Activated CD8-positive, alpha-beta memory T cell treated with anti-CD3 and anti-CD28 coated beads, Interleukin-2, amount 50 U/mL, for 1 hour (primary cell): ENCODE measurements around the gene RDH14.

Experiments used
- DNase-seq: peaks from one replicate; pipeline ENCODE4 v3.0.0-alpha.2; 2020; ENCODE audit errors: extremely low read depth

RDH14 gene

DNA sequence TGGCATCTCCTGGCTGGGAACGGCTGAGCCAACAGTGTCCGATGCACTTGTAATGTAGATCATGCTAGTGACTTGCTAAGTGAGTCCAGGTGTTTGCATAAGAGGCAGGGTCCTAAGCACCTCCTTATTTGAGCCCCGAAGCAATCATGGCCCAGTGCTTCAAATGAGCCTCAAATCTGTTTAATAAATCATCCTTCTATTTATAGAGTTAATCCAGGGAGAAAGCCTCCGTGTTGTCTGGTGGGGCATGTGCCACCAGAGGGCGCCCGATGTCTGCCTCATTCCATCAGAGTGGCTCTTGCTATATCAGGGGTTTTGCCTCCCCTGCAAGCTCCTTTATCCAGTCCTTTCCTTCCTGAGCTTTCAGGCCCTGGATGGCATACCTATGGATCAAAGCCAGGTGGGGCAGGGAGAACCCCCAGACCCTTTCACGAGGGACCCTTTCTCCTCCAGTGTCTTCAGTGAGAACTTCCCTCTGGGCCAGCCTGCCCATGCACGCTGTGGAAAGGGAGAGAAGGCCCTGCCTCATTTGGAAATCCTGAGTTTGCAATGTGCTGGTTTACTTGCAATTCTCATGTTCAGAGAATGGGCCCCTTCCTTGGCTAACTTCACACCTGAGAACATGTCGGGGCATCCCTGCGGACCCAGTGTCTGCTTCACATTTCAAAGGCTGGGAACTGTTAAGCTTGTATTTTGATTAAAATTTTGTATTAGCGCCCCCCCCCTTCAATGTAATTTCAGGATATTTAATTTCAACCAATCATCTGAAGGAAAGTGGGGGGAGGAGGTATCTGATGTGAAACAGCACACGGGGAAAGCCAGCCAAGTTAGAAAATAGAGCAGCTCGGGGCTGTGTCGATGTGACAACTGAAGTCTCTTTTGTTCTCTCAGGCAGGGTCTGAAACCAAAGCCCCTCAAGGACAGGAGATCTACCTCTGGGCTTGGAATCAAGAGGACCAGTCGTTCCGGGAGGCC lies 39.7 kb downstream of the RDH14 start:
- DNase-seq, result peak; percentile 23

DNA sequence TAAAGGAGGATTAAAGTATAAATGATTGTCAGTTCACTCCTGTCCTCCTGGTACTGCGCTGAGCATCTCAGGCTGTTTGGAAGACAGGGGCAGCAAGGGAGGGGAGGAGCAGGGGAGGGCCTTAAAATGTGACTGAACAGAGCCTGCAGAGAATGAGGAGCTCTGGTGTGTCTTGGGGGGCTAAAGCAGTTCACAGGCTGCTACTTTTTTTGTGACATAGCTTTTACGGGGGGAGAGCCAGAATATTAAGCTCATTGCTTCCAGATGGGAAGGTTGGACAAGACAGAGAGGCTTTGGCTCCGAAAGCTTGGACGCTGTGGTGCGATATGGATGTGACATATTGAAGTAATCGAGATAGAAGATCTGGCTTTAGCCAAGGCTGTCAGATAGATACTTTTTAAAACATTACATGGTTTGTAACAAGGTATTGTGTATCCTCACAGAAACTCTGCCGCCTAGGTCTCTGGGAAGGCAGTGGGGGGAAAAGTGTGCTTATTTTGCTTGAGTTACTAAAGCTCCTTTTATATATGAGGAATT lies 40.5 kb downstream of the RDH14 start:
- no peak for DNase-seq

GRCh38 chr2:18518116-18519111 lies 42.0 kb downstream of the RDH14 start:
- no peak for DNase-seq

DNA sequence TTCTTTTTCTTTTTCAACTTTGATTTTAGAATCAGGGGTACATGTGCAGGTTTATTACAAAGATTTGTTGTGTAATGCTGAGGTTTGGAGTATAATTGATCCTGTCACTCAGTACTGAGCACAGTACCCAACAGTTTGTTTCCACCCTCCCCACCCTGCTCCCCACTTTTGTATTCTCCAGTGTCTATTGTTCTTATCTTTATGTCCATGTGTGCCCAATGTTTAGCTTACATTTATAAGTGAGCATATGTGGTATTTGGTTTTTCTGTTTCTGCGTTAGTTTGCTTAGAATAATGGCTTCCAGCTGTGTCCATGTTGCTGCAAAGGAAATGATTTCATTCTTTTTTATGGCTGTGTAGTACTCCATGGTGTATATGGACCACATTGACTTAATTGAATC lies 43.1 kb downstream of the RDH14 start:
- DNase-seq, result no peak

DNA sequence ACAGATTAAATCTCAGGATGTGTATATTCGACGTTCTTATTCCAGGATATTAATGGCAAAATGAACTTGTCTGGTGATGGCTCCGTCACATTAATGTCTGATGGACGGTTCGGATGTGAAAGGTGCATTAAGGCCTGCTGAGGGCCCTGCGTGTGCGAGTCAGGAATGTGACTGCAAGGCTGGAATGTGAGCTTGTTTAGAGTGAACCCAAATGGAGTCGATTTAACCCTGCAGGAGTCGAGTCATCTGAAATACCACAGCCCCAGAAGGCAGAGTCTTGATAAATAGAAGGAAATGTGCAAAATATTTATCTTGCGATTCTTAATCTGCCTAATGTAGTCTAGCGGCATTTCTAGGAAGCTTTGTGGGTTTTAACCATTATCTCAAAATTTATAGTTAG lies 44.3 kb downstream of the RDH14 start:
- DNase-seq, result no peak

DNA sequence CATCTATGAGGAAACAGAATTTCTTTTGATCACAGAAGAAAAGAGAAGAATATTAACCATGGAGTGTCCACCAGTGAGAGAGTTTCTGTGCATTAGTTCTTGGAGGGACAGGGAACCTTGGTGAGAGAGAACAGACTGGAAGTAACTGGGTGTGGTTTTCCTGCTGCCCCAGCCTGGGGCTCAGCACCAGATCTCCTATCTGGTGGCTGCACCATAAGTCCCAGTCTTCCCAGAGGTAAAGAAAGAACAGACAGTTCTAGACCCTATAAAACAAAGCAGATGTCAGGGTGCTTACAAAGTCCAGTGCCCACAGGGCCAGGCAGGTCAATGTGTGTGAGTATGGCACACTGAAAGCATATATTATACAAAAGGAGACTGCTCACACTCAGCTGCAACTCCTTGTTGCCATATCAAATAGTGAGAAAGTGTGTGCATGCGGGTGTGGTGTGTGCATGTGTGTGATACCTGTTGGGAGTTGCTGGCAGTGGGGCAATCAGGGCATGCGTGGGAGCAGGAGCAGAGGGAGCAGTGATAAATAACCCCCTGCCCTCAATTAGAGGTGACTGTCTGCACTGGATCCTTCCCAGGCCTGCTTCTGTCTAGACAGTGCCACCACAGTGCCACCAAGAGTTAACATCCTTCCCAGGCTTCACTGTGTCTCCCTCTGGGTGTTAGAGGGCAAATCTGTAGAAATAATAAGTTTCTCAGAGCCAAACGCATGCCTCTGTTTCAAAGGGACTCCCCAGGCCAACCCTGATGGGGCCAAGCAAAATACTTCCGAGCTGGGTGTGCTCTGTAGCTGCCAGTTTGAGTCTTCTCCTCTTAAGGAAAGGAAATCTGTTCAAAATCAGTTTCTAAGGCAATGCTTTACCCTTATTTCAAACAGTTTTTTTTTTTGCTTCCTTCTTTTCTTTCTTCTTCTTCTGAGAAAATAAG lies 45.7 kb downstream of the RDH14 start:
- DNase-seq, result no peak

DNA sequence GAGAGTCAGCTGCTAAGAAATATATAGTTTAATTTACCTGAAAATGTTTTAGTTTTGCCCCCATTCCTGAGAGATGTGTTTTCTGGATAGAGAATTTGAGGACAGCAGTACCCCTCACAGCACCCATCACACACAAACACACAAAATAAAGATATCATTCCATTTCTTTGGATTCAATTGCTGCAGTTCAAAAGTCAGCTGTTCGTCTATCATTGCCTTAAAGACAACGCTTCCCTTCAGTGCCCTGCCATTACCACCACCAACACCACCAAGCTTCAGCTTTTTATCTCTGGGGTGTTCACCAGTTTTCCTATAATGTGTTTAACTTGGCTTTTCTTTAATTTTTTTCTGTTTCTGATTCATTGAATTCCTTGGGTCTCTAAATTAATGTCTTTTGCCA lies 49.7 kb downstream of the RDH14 start:
- DNase-seq, result no peak

DNA sequence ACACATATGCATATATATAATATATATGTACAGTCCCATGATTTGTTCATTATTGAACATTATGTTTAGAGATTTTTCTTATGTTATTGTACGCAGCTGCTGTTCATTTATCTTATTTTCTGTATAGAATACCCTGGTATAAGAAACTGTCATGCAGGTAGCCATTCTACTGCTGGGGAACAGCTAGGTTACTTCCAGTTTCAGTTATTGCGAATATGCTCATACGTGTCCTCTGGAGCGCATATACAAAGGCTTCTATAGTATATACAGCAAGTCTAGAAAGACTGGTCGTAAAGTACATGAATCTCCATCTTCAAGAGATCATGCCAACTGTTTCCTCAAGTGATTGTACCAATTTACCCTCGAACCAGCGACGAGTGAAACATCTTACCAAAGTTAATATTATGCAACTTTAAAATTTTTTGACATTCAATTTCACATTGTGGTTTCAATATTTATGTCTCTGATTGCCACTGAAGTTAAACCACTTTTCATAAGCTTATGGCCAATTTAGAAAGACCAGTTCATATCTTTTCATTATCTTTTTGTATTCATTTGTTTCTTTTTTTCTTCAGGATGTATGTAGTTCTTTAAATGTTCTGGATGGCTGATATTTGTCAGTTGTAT lies 53.5 kb downstream of the RDH14 start:
- no peak for DNase-seq

DNA sequence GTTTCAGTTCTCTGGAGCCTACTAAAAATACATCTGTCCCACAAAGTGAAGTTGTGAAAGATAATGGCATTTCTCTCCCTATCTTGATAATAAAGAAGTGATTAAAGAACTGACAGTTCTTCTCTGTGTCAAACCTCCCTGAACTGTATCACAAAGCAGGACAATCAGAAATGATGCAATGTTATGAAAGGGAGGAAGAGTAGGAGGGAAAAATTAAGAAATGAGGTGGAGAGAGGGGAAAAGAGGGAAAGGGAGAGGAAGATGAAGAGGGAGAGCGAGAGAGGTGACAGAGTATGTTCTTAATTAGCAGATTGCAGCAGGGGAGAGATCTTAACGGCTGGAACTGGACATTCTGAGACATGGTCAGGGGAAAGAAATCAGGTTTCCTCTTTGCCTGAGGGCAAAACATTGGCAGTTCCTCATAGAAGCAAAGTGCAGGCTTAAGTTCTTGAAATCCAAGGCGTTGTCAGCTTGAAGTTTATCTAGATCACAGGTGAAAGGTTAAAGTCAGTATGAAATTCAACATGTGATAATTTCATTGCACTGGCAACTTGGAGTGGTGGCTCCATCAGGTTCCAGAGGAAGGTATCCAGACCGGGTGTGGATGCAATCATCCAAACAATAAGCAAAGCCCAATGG lies 54.6 kb downstream of the RDH14 start:
- DNase-seq, result no peak
